ENCODE results near the gene SIPA1.

Gene SIPA1

DNA sequence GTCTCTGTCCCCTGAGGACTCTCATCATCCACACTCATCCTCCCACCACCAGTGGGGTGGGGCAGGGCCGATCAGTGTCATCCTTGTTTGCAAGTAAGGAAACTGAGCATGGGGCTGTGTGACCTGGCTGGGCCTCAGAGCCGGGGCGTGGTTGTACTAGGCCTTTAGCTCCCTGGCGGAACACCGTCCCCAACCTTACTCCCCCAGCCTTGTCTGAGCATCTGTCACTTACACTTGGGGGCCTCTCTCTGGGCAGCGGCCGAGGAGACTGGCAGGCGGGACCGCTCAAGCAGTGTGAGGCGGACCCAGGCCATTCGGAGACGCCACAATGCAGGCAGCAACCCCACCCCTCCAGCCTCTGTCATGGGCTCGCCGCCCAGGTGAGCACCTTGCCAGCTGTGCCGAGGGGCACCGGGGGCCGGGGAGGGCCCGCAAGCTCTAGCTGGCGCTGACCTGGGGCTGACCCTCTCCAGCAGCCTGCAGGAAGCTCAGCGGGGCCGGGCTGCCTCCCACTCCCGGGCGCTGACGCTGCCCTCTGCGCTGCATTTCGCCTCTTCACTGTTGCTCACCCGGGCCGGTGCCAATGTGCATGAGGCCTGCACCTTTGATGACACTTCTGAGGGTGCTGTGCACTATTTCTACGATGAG is 18.5 kb upstream of the SIPA1 start:
- Histone ChIP-seq H3K4me1 (ENCODE audit: insufficient read depth, low read length) (peaks cover 14% of the 10 kb centered on the region), H3K9ac (ENCODE audit: low read length) (no peak overlapping the region), H3K9me3 (ENCODE audit: low read length) (no peaks in the 10 kb centered on the region), H3K27ac (ENCODE audit: low read depth, low read length) (no peak overlapping the region), H3K36me3 (ENCODE audit: insufficient read depth, low read length) (peaks cover 65% of the 10 kb centered on the region), H3K27me3 (ENCODE audit: control insufficient read depth in 1 of 2, insufficient read depth in 2 of 2, low read length in 2 of 2) (no peaks in the 10 kb centered on the region), H3K4me3 (ENCODE audit: low read depth in 1 of 2, low read length in 2 of 2) (no peak overlapping the region)

DNA sequence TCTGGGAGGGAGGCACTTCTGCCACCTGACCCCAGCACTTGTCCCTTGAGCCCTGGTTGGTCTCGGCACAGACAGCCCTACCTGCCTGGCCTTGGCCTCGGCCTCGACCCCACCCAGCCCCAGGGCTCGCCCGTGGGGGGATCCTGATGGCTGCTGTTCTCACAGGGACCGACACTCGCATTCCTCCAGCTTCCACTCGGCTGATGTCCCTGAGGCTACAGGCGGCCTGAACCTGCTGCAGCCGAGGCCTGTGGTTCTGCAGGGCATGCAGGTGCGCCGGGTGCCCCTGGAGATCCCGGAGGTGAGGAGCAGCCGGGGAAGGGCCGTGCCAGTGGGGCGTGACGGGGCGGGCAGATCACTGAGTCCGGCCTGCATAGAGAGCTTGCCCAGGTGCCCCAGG is 17.2 kb upstream of the SIPA1 start:
- H3K9me3 ChIP-seq (ENCODE audit: low read length): no peaks in the 10 kb centered on the region
- H3K36me3 ChIP-seq (ENCODE audit: insufficient read depth, low read length): peaks cover 69% of the 10 kb centered on the region
- H3K27ac ChIP-seq (ENCODE audit: low read depth, low read length): no peak overlapping the region
- no peak overlapping the region for H3K9ac ChIP-seq (ENCODE audit: low read length)
- H3K4me1 ChIP-seq (ENCODE audit: insufficient read depth, low read length): peaks cover 14% of the 10 kb centered on the region
- H3K27me3 ChIP-seq (ENCODE audit: control insufficient read depth in 1 of 2, insufficient read depth in 2 of 2, low read length in 2 of 2): no peaks in the 10 kb centered on the region
- H3K4me3 ChIP-seq (ENCODE audit: low read depth in 1 of 2, low read length in 2 of 2): no peak overlapping the region

DNA sequence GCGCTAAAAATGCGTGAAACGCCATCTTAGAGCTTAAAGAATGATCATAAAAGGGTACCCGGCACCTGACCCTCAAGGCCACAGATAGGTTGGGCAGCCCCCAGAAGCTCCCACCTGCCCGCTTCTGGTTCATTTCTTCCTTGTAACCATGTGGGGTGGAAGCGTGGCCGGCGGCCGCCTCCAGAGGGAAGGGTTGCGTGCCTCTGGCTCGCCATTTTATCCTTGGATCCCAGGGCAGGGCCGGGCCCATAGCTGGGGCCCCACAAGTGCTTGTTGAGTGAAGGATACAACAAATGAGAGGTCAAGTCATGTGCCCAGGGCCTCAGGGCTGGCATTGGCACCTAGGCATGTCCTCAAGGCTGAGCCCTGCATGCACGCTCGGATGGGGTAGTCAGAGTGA is 16.4 kb upstream of the SIPA1 start:
- Histone ChIP-seq H3K4me1 (ENCODE audit: insufficient read depth, low read length) (peaks cover 12% of the 10 kb centered on the region), H3K27ac (ENCODE audit: low read depth, low read length) (no peak overlapping the region), H3K27me3 (ENCODE audit: control insufficient read depth in 1 of 2, insufficient read depth in 2 of 2, low read length in 2 of 2) (no peaks in the 10 kb centered on the region), H3K36me3 (ENCODE audit: insufficient read depth, low read length) (peaks cover 77% of the 10 kb centered on the region), H3K4me3 (ENCODE audit: low read depth in 1 of 2, low read length in 2 of 2) (no peak overlapping the region), H3K9ac (ENCODE audit: low read length) (no peak overlapping the region), H3K9me3 (ENCODE audit: low read length) (no peaks in the 10 kb centered on the region)

DNA sequence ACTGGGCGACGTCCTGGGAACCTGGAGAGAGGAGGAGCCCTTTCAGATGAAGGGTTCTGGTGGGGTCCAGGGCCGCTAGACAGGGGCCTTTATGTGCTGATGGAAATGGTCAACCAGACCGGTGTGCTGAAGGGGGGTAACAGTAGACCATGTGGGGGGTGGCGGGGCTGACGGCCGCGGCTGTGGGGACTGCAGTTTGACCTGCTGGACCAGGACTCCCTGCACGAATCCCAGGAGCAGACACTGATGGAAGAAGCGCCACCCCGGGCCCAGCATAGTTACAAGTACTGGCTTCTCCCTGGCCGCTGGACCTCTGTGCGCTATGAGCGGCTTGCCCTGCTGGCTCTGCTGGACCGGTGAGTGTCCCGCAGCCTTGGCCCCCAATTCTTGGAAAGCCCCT is 15.9 kb upstream of the SIPA1 start:
- no peak overlapping the region for H3K27ac ChIP-seq (ENCODE audit: low read depth, low read length)
- no peak overlapping the region for H3K4me3 ChIP-seq (ENCODE audit: low read depth in 1 of 2, low read length in 2 of 2)
- no peaks in the 10 kb centered on the region for H3K9me3 ChIP-seq (ENCODE audit: low read length)
- peaks cover 79% of the 10 kb centered on the region for H3K36me3 ChIP-seq (ENCODE audit: insufficient read depth, low read length)
- no peak overlapping the region for H3K9ac ChIP-seq (ENCODE audit: low read length)
- H3K27me3 ChIP-seq (ENCODE audit: control insufficient read depth in 1 of 2, insufficient read depth in 2 of 2, low read length in 2 of 2): no peaks in the 10 kb centered on the region
- peaks cover 6% of the 10 kb centered on the region for H3K4me1 ChIP-seq (ENCODE audit: insufficient read depth, low read length)

DNA sequence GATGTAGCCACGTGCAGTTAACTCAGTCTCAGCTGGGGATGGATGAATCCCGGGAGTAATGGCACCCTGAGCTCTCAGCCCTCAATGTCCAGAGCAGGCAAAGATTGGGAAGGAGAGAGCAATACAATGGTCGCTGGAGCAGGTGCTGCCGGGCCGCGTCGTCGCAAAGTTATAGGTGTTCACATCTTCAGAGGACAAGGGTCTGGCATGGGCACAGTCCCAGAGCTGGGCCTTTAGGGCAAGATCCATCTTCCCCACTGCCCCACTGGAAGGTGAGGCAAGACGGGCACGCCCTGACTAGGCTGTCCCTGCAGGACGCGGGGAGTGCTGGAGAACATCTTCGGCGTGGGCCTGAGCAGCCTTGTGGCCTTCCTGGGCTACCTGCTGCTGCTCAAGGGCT is 14.7 kb upstream of the SIPA1 start:
- Histone ChIP-seq H3K4me3 (ENCODE audit: low read depth in 1 of 2, low read length in 2 of 2) (no peak overlapping the region), H3K9me3 (ENCODE audit: low read length) (no peaks in the 10 kb centered on the region), H3K9ac (ENCODE audit: low read length) (no peak overlapping the region), H3K27me3 (ENCODE audit: control insufficient read depth in 1 of 2, insufficient read depth in 2 of 2, low read length in 2 of 2) (no peaks in the 10 kb centered on the region), H3K27ac (ENCODE audit: low read depth, low read length) (no peak overlapping the region), H3K4me1 (ENCODE audit: insufficient read depth, low read length) (no peaks in the 10 kb centered on the region), H3K36me3 (ENCODE audit: insufficient read depth, low read length) (peaks cover 79% of the 10 kb centered on the region)

DNA sequence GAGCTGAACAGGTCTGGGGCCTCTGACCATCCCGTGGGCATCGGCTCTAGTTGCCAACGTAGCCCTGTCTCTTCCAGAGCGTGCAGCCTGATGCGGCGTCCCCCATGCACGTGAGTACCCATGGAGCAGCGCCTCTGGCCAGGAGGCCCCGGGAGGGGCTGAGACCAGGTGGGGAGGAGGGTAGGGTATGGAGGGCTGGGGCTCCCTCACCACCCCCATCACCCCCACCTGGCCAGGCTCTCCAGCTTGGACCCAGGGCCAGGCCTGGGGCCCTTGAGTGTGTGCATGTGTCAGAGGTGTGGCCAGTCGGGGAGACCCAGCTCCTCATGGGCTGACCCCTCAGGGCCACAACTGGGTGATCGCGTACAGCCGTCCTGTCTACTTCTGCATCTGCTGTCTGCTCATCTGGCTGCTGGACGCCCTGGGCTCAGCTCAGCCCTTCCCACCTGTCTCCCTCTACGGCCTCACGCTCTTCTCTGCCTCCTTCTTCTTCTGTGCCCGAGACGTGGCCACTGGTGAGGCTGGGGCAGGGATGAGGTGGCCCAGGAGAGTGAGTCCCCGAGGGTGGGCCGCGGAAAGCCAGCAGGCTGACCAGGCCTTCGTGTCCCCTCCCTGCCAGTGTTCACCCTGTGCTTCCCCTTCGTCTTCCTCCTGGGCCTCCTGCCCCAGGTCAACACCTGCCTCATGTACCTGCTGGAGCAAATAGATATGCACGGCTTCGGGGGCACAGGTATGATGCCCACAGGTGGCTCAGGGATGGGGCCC is 13.9 kb upstream of the SIPA1 start:
- no peaks in the 10 kb centered on the region for H3K9me3 ChIP-seq (ENCODE audit: low read length)

DNA sequence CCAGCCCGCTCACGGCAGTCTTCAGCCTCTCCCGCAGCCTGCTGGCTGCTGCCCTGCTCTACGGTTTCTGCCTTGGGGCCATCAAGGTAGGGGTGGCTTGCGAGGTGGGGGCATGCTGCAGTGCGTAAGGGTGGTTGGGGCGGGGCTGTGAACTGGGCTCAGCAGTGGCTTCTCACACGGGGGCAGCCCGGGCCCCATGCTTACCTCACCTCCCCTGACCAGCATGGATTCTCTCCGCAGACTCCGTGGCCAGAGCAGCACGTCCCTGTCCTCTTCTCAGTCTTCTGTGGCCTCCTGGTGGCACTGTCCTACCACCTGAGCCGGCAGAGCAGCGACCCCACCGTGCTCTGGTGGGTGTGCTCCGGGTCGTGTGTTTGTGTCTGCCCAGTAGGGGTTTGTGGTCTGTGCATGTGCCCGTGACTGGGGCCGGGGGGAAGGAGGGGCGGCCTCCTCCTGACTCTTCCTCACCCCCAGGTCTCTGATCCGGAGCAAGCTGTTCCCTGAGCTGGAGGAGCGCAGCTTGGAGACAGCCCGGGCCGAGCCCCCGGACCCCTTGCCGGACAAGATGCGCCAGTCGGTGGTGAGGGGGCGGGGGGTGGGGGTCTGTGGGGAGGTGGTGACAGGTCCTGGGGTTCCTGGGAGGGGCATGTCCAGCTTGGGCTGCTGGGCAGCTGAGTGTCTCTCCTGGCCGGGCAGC is 12.8 kb upstream of the SIPA1 start:
- no peaks in the 10 kb centered on the region for H3K9me3 ChIP-seq (ENCODE audit: low read length)
- H3K4me1 ChIP-seq (ENCODE audit: insufficient read depth, low read length): no peaks in the 10 kb centered on the region
- H3K36me3 ChIP-seq (ENCODE audit: insufficient read depth, low read length): peaks cover 77% of the 10 kb centered on the region
- H3K9ac ChIP-seq (ENCODE audit: low read length): no peak overlapping the region
- no peak overlapping the region for H3K27ac ChIP-seq (ENCODE audit: low read depth, low read length)
- H3K4me3 ChIP-seq (ENCODE audit: low read depth in 1 of 2, low read length in 2 of 2): no peak overlapping the region
- no peaks in the 10 kb centered on the region for H3K27me3 ChIP-seq (ENCODE audit: control insufficient read depth in 1 of 2, insufficient read depth in 2 of 2, low read length in 2 of 2)

More for the DNA sequence above, 13.9 kb upstream of the SIPA1 start:
- Histone ChIP-seq H3K27ac (ENCODE audit: low read depth, low read length) (no peak overlapping the region), H3K9ac (ENCODE audit: low read length) (no peak overlapping the region), H3K27me3 (ENCODE audit: control insufficient read depth in 1 of 2, insufficient read depth in 2 of 2, low read length in 2 of 2) (no peaks in the 10 kb centered on the region), H3K4me1 (ENCODE audit: insufficient read depth, low read length) (no peaks in the 10 kb centered on the region), H3K36me3 (ENCODE audit: insufficient read depth, low read length) (peaks cover 77% of the 10 kb centered on the region), H3K4me3 (ENCODE audit: low read depth in 1 of 2, low read length in 2 of 2) (no peak overlapping the region)

DNA sequence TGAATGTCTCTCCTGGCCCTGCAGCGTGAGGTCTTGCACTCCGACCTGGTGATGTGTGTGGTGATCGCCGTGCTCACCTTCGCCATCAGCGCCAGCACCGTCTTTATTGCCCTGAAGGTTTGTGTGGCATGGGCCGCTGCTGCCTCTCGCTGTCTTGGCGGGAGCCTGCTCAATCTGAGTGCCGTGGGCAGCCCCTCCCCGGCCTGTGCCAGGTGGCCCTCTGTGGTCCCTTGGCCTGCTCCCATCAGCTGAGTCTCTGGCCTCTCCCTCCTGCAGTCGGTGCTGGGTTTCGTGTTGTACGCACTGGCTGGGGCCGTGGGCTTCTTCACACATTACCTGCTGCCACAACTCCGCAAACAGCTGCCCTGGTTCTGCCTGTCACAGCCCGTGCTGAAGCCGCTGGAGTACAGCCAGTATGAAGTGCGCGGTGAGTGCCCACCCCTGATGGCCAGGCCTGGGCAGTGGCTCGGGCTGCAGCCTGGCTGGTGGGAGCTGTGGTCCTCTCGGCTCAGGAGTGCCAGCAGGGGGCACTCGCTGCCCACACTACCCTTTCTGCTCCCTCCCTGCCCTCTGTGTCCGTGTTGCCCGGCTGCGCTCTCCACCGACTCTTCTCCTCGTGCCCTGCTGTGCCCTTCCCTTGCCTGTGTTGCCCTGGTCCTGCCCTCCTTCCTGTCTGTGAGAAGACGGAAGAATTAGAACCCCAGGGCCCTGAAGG is 12.1 kb upstream of the SIPA1 start:
- no peak overlapping the region for H3K4me3 ChIP-seq (ENCODE audit: low read depth in 1 of 2, low read length in 2 of 2)
- H3K4me1 ChIP-seq (ENCODE audit: insufficient read depth, low read length): no peaks in the 10 kb centered on the region
- no peaks in the 10 kb centered on the region for H3K27me3 ChIP-seq (ENCODE audit: control insufficient read depth in 1 of 2, insufficient read depth in 2 of 2, low read length in 2 of 2)
- no peak overlapping the region for H3K27ac ChIP-seq (ENCODE audit: low read depth, low read length)
- H3K36me3 ChIP-seq (ENCODE audit: insufficient read depth, low read length): peaks cover 78% of the 10 kb centered on the region
- H3K9ac ChIP-seq (ENCODE audit: low read length): no peak overlapping the region
- no peaks in the 10 kb centered on the region for H3K9me3 ChIP-seq (ENCODE audit: low read length)

DNA sequence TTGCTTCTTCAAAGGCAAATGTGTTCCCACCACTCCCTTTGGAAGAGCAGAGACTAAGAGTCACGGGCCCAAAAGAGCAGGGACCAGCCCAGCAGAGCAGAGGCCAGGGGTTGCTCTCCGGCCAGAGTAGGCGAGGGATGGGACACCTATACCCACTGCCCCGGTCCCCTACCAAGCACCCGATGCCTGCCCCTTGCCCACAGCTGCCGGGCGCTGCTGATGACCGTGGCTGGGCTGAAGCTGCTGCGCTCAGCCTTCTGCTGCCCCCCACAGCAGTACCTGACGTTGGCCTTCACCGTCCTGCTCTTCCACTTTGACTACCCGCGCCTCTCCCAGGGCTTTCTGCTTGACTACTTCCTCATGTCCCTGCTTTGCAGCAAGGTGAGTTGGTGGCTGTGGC is 10.7 kb upstream of the SIPA1 start:
- H3K36me3 ChIP-seq (ENCODE audit: insufficient read depth, low read length): peaks cover 69% of the 10 kb centered on the region

DNA sequence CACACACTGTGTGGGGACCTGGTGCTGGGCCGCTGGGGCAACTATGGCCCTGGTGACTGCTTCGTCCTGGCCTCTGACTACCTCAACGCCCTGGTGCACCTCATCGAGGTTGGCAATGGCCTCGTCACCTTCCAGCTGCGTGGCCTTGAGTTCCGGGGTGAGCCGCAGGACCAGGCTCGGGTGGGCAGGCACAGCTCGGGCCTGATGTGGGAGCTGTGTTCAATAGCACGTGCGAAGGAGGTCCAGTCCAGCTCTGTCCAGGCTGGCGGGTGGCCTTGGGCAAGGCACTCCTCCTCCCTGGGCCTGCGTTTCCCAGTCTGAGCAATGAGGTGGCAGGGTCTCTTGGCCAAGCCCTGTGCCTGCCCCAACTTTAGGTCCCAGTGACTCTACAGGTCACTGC is 8.3 kb upstream of the SIPA1 start:
- Histone ChIP-seq H3K27me3 (ENCODE audit: control insufficient read depth in 1 of 2, insufficient read depth in 2 of 2, low read length in 2 of 2) (no peaks in the 10 kb centered on the region), H3K4me1 (ENCODE audit: insufficient read depth, low read length) (no peaks in the 10 kb centered on the region), H3K4me3 (ENCODE audit: low read depth in 1 of 2, low read length in 2 of 2) (no peak overlapping the region), H3K9ac (ENCODE audit: low read length) (no peak overlapping the region), H3K36me3 (ENCODE audit: insufficient read depth, low read length) (peaks cover 69% of the 10 kb centered on the region), H3K27ac (ENCODE audit: low read depth, low read length) (no peak overlapping the region), H3K9me3 (ENCODE audit: low read length) (no peaks in the 10 kb centered on the region)

More for the DNA sequence above, 10.7 kb upstream of the SIPA1 start:
- no peak overlapping the region for H3K4me3 ChIP-seq (ENCODE audit: low read depth in 1 of 2, low read length in 2 of 2)
- H3K9ac ChIP-seq (ENCODE audit: low read length): no peak overlapping the region
- H3K27ac ChIP-seq (ENCODE audit: low read depth, low read length): no peak overlapping the region
- H3K27me3 ChIP-seq (ENCODE audit: control insufficient read depth in 1 of 2, insufficient read depth in 2 of 2, low read length in 2 of 2): no peaks in the 10 kb centered on the region
- H3K9me3 ChIP-seq (ENCODE audit: low read length): no peaks in the 10 kb centered on the region
- H3K4me1 ChIP-seq (ENCODE audit: insufficient read depth, low read length): no peaks in the 10 kb centered on the region

DNA sequence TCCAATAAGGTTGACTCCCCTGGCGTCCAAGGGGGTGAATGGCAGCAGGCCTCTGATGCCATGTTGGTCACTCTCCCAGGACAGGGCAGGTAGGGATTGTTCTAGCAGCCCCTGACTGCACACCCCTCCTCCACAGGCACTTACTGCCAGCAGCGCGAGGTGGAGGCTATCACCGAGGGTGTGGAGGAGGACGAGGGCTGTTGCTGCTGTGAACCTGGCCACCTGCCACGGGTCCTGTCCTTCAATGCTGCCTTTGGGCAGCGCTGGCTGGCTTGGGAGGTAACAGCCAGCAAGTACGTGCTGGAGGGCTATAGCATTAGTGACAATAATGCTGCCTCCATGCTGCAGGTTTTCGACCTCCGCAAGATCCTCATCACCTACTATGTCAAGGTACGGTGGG is 7.7 kb upstream of the SIPA1 start:
- Histone ChIP-seq H3K27me3 (ENCODE audit: control insufficient read depth in 1 of 2, insufficient read depth in 2 of 2, low read length in 2 of 2) (no peaks in the 10 kb centered on the region), H3K9ac (ENCODE audit: low read length) (no peak overlapping the region), H3K9me3 (ENCODE audit: low read length) (no peaks in the 10 kb centered on the region), H3K4me1 (ENCODE audit: insufficient read depth, low read length) (no peaks in the 10 kb centered on the region), H3K4me3 (ENCODE audit: low read depth in 1 of 2, low read length in 2 of 2) (no peak overlapping the region), H3K36me3 (ENCODE audit: insufficient read depth, low read length) (peaks cover 74% of the 10 kb centered on the region), H3K27ac (ENCODE audit: low read depth, low read length) (no peak overlapping the region)

Measured in muscle layer of colon (tissue), 2 donors.